Thymus (tissue), 11 donors: ENCODE data around the gene NRG2. TPM values are rescaled to one million over a fixed set of nuclear protein-coding genes. Genes with fewer than 3 reads are reported as not detected.

Source experiments
- DNase-seq, 9 donors: peaks; one replicate each; pipeline ENCODE4 v3.0.0-alpha.2; 2013; ENCODE audit warnings: low spot score in 9 of 9, low read depth in 6 of 9, missing footprints in 1 of 9
- H3K27ac ChIP-seq, 2 donors: one replicate each; pipeline ENCODE4 v1.5.1; 2013; ENCODE audit warnings: control low read depth in 1 of 2, low read depth in 1 of 2, low read length in 1 of 2, mild to moderate bottlenecking in 1 of 2, moderate library complexity in 1 of 2
- H3K27me3 ChIP-seq, 2 donors: one replicate each; pipeline ENCODE4 v1.5.1; 2013; ENCODE audit warnings: low read length in 1 of 2; ENCODE audit not compliant: control insufficient read depth in 2 of 2, insufficient read depth in 1 of 2
- H3K36me3 ChIP-seq, 2 donors: one replicate each; pipeline ENCODE4 v1.5.1; 2013; ENCODE audit warnings: low read length in 1 of 2, mild to moderate bottlenecking in 1 of 2, moderate library complexity in 1 of 2; ENCODE audit not compliant: control insufficient read depth in 2 of 2, insufficient read depth in 2 of 2
- H3K4me1 ChIP-seq, 2 donors: one replicate each; pipeline ENCODE4 v1.5.1; 2013; ENCODE audit warnings: low read length in 2 of 2; ENCODE audit not compliant: control insufficient read depth in 2 of 2, insufficient read depth in 2 of 2
- H3K4me3 ChIP-seq, 2 donors: one replicate each; pipeline ENCODE4 v1.5.1; 2013; ENCODE audit warnings: low read length in 2 of 2, control low read depth in 1 of 2, mild to moderate bottlenecking in 1 of 2
- H3K9me3 ChIP-seq, 2 donors: one replicate each; pipeline ENCODE4 v1.5.1; 2013; ENCODE audit warnings: low read length in 1 of 2, mild to moderate bottlenecking in 1 of 2; ENCODE audit not compliant: control insufficient read depth in 2 of 2, insufficient read depth in 1 of 2
- WGBS: extraction: QIAGEN DNeasy Blood & Tissue Kit; methylation state at CpG from one replicate; pipeline ENCODE4 v1.1.7; 2013; 5-methylcytosine and 5-hydroxymethylcytosine counted together
- polyA plus RNA-seq: library from polyadenylated mRNA; stranded (reverse); fragments of 200-250 nt; gene quantifications from one replicate; pipeline ENCODE4 v1.2.3, GENCODE V29; 2013
- total RNA-seq: library from RNA; stranded (reverse); fragments of 120-200 nt; gene quantifications from one replicate; pipeline ENCODE4 v1.2.4, GENCODE V29; 2013
- donor health status: healthy.

NRG2 gene
- total and polyA plus RNA-seq, 2 donors = 0.38 to 0.96 TPM

DNA sequence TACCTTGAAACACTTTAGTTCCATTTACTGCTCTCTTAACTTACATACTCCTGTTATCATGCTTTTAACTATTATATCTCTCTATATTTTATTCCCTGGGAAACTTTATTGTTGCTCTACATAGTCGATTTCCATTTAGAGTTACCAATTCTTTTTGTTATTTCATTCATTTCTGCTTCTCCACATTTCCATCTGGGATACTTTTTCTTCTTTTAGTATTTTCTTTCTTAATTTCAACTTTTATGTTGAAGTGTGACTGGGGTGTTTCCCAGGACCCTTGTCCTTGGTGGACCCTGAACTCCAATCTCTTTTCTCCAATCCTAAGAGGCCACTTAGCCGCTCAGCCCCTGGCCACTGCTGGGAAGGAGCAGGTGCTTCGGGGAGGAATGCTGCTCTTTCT, 211.5 kb downstream of the NRG2 start:
- H3K4me1 ChIP-seq = no peaks in the 10 kb centered on the region
- no peaks in the 10 kb centered on the region for H3K36me3 ChIP-seq
- H3K27me3 ChIP-seq = peaks cover 0 to 9% of the 10 kb centered on the region in 2 donors
- no peaks in the 10 kb centered on the region for H3K9me3 ChIP-seq
- H3K4me3 ChIP-seq = no peak overlapping the region
- H3K27ac ChIP-seq = no peak overlapping the region
- 87% methylated on average over 3 of the region's 3 CpGs for WGBS
- DNase-seq = no peak

DNA sequence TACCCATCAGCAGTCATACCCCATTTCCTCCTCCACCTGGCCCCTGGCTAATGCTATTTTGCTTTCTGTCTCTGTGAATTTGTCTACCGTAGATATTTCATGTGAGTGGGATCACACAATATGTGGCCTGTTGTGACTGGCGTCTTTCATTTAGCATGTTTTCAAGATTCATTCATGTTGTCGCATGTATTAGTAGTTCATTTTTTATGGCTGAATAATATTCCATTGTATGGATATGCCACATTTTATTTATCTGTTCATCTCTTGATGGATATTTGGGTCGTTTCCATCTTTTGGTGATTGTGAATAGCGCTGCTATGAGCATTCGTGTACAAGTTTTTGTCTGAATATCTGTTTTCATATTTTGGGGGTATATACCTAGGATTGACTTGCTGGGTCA, 213.6 kb downstream of the NRG2 start:
- no peaks in the 10 kb centered on the region for H3K4me1 ChIP-seq
- no peak overlapping the region for H3K27ac ChIP-seq
- H3K9me3 ChIP-seq = no peaks in the 10 kb centered on the region
- no peak overlapping the region for H3K4me3 ChIP-seq
- H3K36me3 ChIP-seq = no peaks in the 10 kb centered on the region
- no peak for DNase-seq
- H3K27me3 ChIP-seq = peaks cover 0 to 9% of the 10 kb centered on the region in 2 donors
- 93% methylated on average over 6 of the region's 6 CpGs for WGBS

DNA sequence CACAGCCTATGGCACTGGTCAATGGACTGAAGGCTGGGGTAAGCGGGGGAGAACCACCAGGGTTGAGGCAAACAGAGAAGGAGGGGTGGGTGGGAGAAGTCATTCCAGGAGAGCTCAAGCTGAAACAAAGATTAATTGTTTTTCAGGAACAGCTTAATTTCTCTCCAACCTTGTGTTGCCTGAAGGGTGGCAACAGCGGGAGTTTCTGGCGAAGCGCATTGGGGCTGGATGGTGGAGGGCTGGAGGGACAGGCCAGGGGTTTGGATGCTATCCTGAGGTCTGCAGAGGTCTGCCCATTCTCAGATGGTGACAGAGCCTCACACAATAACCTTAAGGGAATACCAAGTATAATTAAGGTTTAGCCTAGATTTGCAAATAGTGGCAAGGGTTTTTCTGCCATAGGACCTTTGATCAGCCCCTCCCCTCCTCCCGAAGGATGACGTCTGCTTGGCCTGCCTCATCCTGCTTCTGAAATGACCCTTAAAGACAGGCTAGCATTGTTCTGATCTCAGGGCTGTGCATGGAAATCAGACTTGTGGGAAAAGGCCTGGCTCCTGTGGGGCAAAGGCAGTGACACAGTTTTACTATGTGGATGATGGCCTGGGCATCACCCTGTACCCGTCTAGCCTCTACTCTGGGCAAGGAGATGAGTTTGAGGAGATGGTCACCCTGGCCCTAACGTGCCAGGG, 214.7 kb downstream of the NRG2 start:
- Histone ChIP-seq H3K27me3 (peaks cover 0 to 7% of the 10 kb centered on the region in 2 donors), H3K4me1 (no peaks in the 10 kb centered on the region), H3K9me3 (no peaks in the 10 kb centered on the region), H3K4me3 (no peak overlapping the region), H3K36me3 (no peaks in the 10 kb centered on the region), H3K27ac (no peak overlapping the region)
- DNase-seq = no peak
- WGBS = 89% methylated on average over 8 of the region's 8 CpGs

DNA sequence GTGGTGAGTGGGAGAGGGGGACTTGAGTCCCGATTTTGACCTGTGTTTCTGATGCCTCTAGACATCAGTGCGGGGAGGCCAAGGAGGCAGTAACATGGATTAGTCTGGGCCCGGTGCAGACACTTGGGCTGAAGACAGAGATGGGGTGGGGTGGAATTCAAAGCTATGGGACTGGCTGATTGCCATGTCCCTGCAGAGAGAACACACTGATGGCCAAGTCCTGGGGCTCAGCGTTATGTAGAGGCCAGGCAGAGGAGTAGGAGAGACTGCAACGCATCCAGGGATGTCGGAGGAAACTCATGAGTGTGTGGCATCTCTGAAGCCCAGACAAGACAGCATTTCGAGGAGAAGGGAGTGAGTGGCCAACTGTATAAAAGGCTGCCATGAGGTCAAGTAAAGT, 217.4 kb downstream of the NRG2 start:
- Histone ChIP-seq H3K36me3 (no peaks in the 10 kb centered on the region), H3K27ac (no peak overlapping the region), H3K9me3 (no peaks in the 10 kb centered on the region), H3K4me3 (no peak overlapping the region), H3K4me1 (no peaks in the 10 kb centered on the region), H3K27me3 (no peaks in the 10 kb centered on the region)
- no peak for DNase-seq
- WGBS = 93% methylated on average over 7 of the region's 7 CpGs

DNA sequence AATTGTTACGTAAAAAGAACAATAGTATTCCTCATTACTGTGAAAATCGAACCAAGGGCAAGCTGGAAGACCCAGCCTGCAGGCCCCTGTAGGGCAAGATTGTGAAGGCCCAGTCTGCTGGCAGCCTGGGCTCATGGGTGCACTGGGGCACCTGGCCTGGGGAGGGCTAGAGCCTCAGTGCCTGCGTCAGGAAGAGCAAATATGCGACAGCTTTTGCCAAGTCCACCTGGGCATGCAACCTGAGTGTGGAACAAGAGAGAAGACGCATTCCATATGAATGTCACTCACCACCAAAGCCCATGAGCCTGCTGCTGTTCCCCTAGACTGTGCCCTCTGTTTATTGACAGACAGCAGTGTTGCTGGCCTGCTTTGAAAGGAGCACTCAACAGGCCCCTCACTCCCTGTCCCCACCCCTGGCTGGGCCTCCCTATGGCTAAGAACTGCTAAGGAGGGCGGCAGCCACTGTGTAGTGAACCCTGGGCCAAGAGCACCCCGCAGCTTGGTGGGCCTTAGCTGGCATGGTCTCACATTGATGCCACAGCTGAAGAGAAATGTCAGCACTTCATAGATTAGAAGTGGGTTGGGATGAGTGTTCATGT, 219.2 kb downstream of the NRG2 start:
- Histone ChIP-seq H3K36me3 (no peaks in the 10 kb centered on the region), H3K27ac (no peak overlapping the region), H3K4me1 (no peaks in the 10 kb centered on the region), H3K27me3 (peaks cover 0 to 3% of the 10 kb centered on the region in 2 donors), H3K4me3 (no peak overlapping the region), H3K9me3 (no peaks in the 10 kb centered on the region)
- no peak for DNase-seq
- 96% methylated on average over 7 of the region's 7 CpGs for WGBS

DNA sequence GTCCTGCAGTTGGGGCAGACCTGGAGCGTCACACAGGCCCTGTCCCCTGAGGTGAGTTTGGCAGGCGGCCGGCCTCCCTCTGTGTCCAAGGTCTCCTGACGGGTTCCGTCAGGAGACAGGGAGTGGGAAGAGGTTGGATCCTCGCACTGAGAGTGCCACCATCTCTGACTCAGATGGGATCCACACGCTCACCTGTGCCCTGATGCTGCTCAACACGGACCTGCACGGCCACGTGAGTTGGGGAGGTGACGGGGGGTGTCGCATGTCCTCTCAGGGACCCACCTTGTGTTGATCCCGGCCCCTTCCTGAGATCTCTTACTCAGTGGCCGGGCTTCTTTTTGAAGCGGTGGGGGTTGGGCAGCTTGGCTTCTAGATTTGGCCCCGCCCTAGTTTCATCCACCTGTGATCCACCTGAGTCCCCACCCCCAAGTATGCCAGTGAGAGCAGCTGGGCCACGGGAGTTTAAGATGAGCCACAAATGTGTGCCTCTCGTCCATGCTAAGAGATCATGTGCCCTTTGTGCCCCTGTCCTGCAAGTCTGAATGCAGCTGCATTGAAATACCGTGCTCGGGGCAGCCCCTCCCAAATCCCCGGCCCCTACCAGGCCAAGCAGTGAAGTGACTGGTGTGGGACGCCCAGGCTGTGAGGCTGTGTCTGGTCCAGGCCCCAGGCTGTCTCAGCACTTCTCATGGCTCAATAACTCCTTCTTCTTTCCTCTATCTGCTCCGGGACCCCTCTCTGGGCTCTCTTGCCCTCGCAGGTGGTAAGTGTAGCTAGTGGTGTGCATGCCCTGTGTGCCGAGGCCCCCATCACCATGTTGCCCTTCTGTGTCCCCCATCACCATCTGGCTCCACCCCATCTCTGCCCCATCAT, 220.3 kb downstream of the NRG2 start:
- no peaks in the 10 kb centered on the region for H3K4me1 ChIP-seq
- DNase-seq = no peak
- H3K27ac ChIP-seq = no peak overlapping the region
- peaks cover 0 to 3% of the 10 kb centered on the region in 2 donors for H3K27me3 ChIP-seq
- no peak overlapping the region for H3K4me3 ChIP-seq
- H3K9me3 ChIP-seq = no peaks in the 10 kb centered on the region
- WGBS = 95% methylated on average over 25 of the region's 25 CpGs
- H3K36me3 ChIP-seq = no peaks in the 10 kb centered on the region

DNA sequence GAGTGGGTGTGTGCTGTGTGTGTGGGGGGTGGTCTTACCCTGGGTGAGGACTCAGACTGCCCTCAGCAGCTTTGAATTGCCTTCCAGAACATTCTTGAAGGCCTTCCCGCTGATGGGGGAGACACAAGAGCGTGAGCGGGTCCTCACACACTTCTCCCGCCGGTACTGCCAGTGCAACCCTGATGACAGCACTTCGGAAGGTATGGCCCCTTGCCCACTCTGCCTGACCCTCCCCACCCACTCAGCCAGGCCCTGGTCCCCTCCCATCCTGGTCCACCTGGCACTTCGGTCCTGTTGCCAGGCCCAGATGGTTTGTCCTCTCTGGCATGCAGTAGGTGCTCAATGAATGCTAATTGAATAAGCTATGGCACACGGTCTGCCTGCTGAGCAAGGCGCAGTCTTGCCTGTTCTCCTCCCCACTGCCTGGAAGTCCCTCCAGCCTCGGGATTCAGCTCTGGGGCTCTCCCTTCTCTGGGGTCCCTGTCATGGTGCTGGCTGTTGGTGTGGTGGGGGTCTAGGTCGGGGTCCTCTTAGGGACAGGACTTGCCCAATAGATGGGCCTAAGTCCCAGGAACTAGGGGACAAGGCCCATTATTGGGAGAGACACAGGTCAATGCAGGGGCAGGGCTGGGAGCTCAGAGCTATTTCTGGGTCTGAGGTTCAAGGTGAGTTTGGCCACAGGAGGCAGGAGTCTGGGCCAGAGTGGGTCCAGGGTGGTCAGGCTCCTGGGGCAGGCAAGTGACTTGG, 221.1 kb downstream of the NRG2 start:
- Histone ChIP-seq H3K36me3 (no peaks in the 10 kb centered on the region), H3K9me3 (no peaks in the 10 kb centered on the region), H3K4me3 (no peak overlapping the region), H3K27me3 (peaks cover 0 to 3% of the 10 kb centered on the region in 2 donors), H3K4me1 (no peaks in the 10 kb centered on the region), H3K27ac (no peak overlapping the region)
- 93% methylated on average over 11 of the region's 11 CpGs for WGBS
- no peak for DNase-seq

DNA sequence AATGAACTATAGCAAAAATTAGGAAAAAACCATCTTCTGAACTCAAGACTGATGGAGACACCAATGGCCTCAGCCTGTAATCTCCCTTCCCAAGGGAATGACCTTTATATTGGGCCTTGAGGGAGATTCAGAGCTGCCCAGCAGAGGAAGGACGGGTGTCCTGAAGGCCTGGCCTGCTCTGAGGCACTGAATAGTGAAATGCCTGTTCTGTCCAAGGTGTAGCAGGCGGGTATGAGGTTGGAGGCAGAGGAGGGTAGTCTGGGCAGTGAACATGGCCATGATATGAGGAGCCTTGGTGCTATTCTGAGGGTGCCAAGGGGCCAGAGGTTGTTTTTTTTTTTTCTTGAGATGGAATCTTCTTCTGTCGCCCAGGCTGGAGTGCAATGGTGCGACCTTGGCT, 222.5 kb downstream of the NRG2 start:
- no peaks in the 10 kb centered on the region for H3K36me3 ChIP-seq
- no peaks in the 10 kb centered on the region for H3K4me1 ChIP-seq
- no peak for DNase-seq
- WGBS = 92% methylated on average over 4 of the region's 4 CpGs
- peaks cover 0 to 3% of the 10 kb centered on the region in 2 donors for H3K27me3 ChIP-seq
- H3K9me3 ChIP-seq = no peaks in the 10 kb centered on the region
- no peak overlapping the region for H3K4me3 ChIP-seq
- H3K27ac ChIP-seq = no peak overlapping the region
